Keratinocyte (primary cell): Measurements from ENCODE around the gene GNG4. TPM values are rescaled to one million over a fixed set of nuclear protein-coding genes. Genes with fewer than 3 reads are reported as not detected.
"Not testable (repeated sequence)": the region's sequence is repeated elsewhere in the genome, so short reads cannot be mapped to it uniquely, and the experiment has no call there.

Experiments
- DNase-seq: peaks from one replicate; pipeline ENCODE4 v3.0.0-alpha.2; 2011; ENCODE audit warnings: low read depth, missing footprints, low spot score
- FAIRE-seq: peaks from 2 replicates; lab custom pipeline; 2011; peaks lifted over from hg19 to GRCh38; lab: Jason Lieb, UNC
- H2AFZ ChIP-seq: 2 replicates; pipeline ENCODE4 v1.6.0; 2012; ENCODE audit warnings: low read length, control low read depth, inconsistent platforms; ENCODE audit not compliant: control insufficient read depth
- H3K27ac ChIP-seq: 2 replicates; pipeline ENCODE4 v1.5.1; 2011; ENCODE audit warnings: low read length; ENCODE audit not compliant: control insufficient read depth, insufficient read depth
- H3K27me3 ChIP-seq: 3 replicates; pipeline ENCODE4 v1.6.0; 2011; ENCODE audit warnings: low read length; ENCODE audit not compliant: control insufficient read depth, insufficient read depth; ENCODE audit errors: extremely low read depth
- H3K36me3 ChIP-seq, 2 experiments: 2 replicates in 1 of 2; 3 replicates in 1 of 2; pipeline ENCODE4 v1.5.1; 2011; ENCODE audit warnings: low read length in 2 of 2, mild to moderate bottlenecking in 1 of 2; ENCODE audit not compliant: control insufficient read depth in 2 of 2, insufficient read depth in 2 of 2; ENCODE audit errors: extremely low read depth in 1 of 2
- H3K4me1 ChIP-seq: 3 replicates; pipeline ENCODE4 v1.5.1; 2011; ENCODE audit warnings: low read length; ENCODE audit not compliant: control insufficient read depth, insufficient read depth; ENCODE audit errors: extremely low read depth
- H3K4me2 ChIP-seq: 3 replicates; pipeline ENCODE4 v1.6.0; 2011; ENCODE audit warnings: low read depth, low read length; ENCODE audit not compliant: control insufficient read depth, insufficient read depth; ENCODE audit errors: extremely low read depth
- H3K4me3 ChIP-seq, 3 experiments: fragments of 200-600 bp in 1 of 3; sonication (generic) in 1 of 3; 2 replicates in 2 of 3; 3 replicates in 1 of 3; pipeline ENCODE4 v1.5.1; 2011 to 2016; ENCODE audit warnings: low read length in 3 of 3, mild to moderate bottlenecking in 3 of 3, control low read depth in 2 of 3, inconsistent platforms in 1 of 3, low read depth in 1 of 3, mixed read lengths in 1 of 3, mixed run types in 1 of 3, moderate library complexity in 1 of 3; ENCODE audit not compliant: control insufficient read depth in 2 of 3, insufficient read depth in 2 of 3; ENCODE audit errors: extremely low read depth in 1 of 3
- H3K79me2 ChIP-seq: 2 replicates; pipeline ENCODE4 v1.6.0; 2012; ENCODE audit warnings: low read length; ENCODE audit not compliant: control insufficient read depth, insufficient read depth
- H3K9ac ChIP-seq: 3 replicates; pipeline ENCODE4 v1.6.0; 2011; ENCODE audit warnings: low read length; ENCODE audit not compliant: control insufficient read depth, insufficient read depth; ENCODE audit errors: extremely low read depth
- H3K9me1 ChIP-seq: 3 replicates; pipeline ENCODE4 v1.6.0; 2011; ENCODE audit warnings: low read length; ENCODE audit not compliant: control insufficient read depth, insufficient read depth; ENCODE audit errors: extremely low read depth
- H3K9me3 ChIP-seq: 2 replicates; pipeline ENCODE4 v1.5.1; 2012; ENCODE audit warnings: low read depth, low read length; ENCODE audit not compliant: control insufficient read depth
- H4K20me1 ChIP-seq: 3 replicates; pipeline ENCODE4 v1.6.0; 2011; ENCODE audit warnings: low read length; ENCODE audit not compliant: control insufficient read depth, insufficient read depth; ENCODE audit errors: extremely low read depth
- CTCF ChIP-seq, 3 experiments: IDR thresholded peaks in 1 of 3; conservative IDR thresholded peaks in 1 of 3; optimal IDR thresholded peaks in 1 of 3; 2 replicates in 2 of 3; 3 replicates in 1 of 3; pipeline versions ENCODE3 to v1.5.1; 2011; ENCODE audit warnings: low read length in 3 of 3, mild to moderate bottlenecking in 3 of 3, moderate library complexity in 2 of 3, control low read depth in 1 of 3, inconsistent platforms in 1 of 3; ENCODE audit not compliant: insufficient read depth in 2 of 3; ENCODE audit errors: extremely low read depth in 1 of 3
- EZH2 ChIP-seq: IDR thresholded peaks from one replicate; pipeline ENCODE4 v1.6.1; 2012; ENCODE audit warnings: inconsistent platforms, mild to moderate bottlenecking, low read length, moderate library complexity
- dilution Hi-C: fragments of 300-500 bp; cut with MboI; formaldehyde crosslinking; loops from one replicate; pipeline ENCODE4 v1.7.0; 2020; ENCODE audit warnings: low sequenced_read_pairs; ENCODE audit not compliant: extremely low pct_ligation_motif_present
- polyA plus RNA-seq, 5 experiments: library from polyadenylated mRNA; depleted of rRNA in 3 of 5; stranded (reverse) in 3 of 5; stranded (forward) in 1 of 5; unstranded in 1 of 5; fragments of >200 nt; gene quantifications; 1 replicate in 1 of 5; 2 replicates in 3 of 5; 3 replicates in 1 of 5; pipeline versions ENCODE4 v1.2.1 to v1.2.3, GENCODE V29; 2011 to 2012; ENCODE audit warnings: missing spikeins in 2 of 5, low read depth in 1 of 5, low replicate concordance in 1 of 5

The GNG4 gene
- polyA plus RNA-seq, 1 donor (not counting 4 experiments of a cell fraction or from before 2014, with no cell fraction given): 0.07 TPM

GRCh38 chr1:235622936-235623779 lies 26.4 kb downstream of the GNG4 start:
- Histone ChIP-seq H3K79me2 (no peaks in the 10 kb centered on the region), H3K4me3 (no peak overlapping the region), H3K27me3 (peaks cover 3% of the 10 kb centered on the region), H3K4me1 (no peaks in the 10 kb centered on the region), H3K27ac (no peak overlapping the region), H2AFZ (no peak overlapping the region), H3K9ac (no peak overlapping the region), H3K9me1 (no peaks in the 10 kb centered on the region), H4K20me1 (no peaks in the 10 kb centered on the region), H3K4me2 (no peak overlapping the region), H3K9me3 (no peaks in the 10 kb centered on the region), H3K36me3 (no peaks in the 10 kb centered on the region)
- dilution Hi-C loops: no loop called here
- TF ChIP-seq EZH2 (no peak), CTCF (optimal IDR thresholded peaks at IDR 0.05 in 1 of 3, IDR thresholded peaks at IDR 0.05 in 1 of 3, conservative IDR thresholded peaks at IDR 0.05 in 1 of 3; ENCODE audit: extremely low read depth in 1 of 3, insufficient read depth in 2 of 3, low read length in 3 of 3) (no peak)
- DNase-seq (no peak), FAIRE-seq (no peak)

DNA sequence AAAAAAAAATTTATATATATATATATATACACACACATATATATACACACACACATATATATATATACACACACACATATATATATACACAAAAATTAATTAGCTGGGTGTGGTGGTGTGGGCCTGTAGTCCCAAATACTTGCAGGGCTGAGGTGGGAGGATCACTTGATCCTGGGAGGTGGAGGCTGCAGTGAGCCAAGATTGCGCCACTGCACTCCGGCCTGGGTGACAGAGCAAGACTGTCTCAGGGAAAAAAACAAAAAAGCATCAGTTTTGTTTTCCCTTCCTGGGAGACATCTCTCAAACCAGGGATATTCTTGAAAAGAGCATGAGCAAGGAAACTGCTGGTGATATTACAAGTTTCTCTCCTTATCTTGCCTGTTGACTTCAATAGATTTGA lies 30.4 kb downstream of the GNG4 start:
- FAIRE-seq, H3K4me1 ChIP-seq: not testable (repeated sequence)

More for the DNA sequence above, 30.4 kb downstream of the GNG4 start:
- H3K9ac ChIP-seq, H3K4me2 ChIP-seq, H3K36me3 ChIP-seq, H3K9me3 ChIP-seq, H2AFZ ChIP-seq, DNase-seq, H3K4me3 ChIP-seq, dilution Hi-C loops, H3K27me3 ChIP-seq, H3K27ac ChIP-seq, H3K9me1 ChIP-seq, H4K20me1 ChIP-seq, H3K79me2 ChIP-seq: not testable (repeated sequence)
